ENCODE data around the gene CACNA2D1. TPM values are rescaled to one million over a fixed set of nuclear protein-coding genes. Genes with fewer than 3 reads are reported as not detected.
"Not testable (repeated sequence)": the region's sequence is repeated elsewhere in the genome, so short reads cannot be mapped to it uniquely, and the experiment has no call there.

CACNA2D1 gene
- total and polyA plus RNA-seq, 9 of the 15 experiments (the other 6 are each of a cell fraction or from before 2014, with no cell fraction given): 0.49 TPM; not detected in 8

DNA sequence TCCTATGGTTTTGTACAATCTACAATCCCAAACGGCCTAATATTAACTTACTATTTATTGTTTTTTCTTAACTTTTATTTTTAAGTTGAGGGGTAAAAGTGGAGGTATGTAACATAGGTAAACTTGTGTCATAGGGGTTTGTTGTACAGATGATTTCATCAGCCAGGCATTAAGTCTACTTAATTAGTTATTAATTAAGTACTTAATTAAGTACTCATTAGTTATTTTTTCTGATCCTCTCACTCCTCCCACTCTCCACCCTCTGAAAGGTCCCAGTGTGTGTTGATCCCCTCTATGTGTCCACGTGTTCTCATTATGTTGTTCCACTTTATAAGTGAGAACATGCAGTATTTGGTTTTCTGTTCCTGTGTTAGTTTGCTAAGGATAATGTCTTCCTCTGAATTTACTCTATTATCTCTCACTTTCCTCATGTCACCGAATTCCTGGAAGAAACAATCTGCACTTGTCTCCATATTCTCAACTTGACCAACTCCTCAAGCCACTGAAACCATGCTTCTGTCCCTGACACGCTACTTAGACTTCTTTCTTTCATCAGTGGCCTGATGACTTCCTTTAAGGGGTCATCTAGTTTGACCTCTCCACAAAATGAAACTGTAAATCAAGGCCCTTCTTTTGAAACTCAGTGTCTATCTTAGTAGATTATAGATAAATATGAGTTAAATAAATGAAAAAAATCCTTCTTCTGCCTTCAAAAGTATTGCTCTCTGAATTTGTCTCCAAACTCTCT lies 9.1 kb downstream of the CACNA2D1 start:
- ATAC-seq (no peak), FAIRE-seq (no peak), DNase-seq (ENCODE audit: extremely low read depth in 1 of 4, low spot score in 3 of 4) (no peak)
- Histone ChIP-seq H2AFZ (ENCODE audit: low read depth, low read length) (no peak overlapping the region), H3K4me1 (replicated peaks in 1 of 2; ENCODE audit: control insufficient read depth in 2 of 2, insufficient read depth in 2 of 2, low read length in 2 of 2) (no peaks in the 10 kb centered on the region), H3K36me3 (ENCODE audit: control insufficient read depth, insufficient read depth, low read length) (no peaks in the 10 kb centered on the region), H3K9ac (ENCODE audit: insufficient read depth in 1 of 2, low read depth in 2 of 2, low read length in 2 of 2) (no peak overlapping the region), H3K4me2 (ENCODE audit: insufficient read depth, low read length) (no peak overlapping the region), H3K9me1 (ENCODE audit: control insufficient read depth, insufficient read depth, low read length) (no peaks in the 10 kb centered on the region), H3K79me2 (ENCODE audit: control insufficient read depth, insufficient read depth, low read length) (no peaks in the 10 kb centered on the region), H3K4me3 (no peak overlapping the region), H3K27me3 (ENCODE audit: control insufficient read depth in 2 of 2, insufficient read depth in 2 of 2, low read length in 2 of 2) (no peaks in the 10 kb centered on the region), H3K27ac (ENCODE audit: extremely low read depth, low read depth, low read length) (no peak overlapping the region), H4K20me1 (replicated peaks; ENCODE audit: control insufficient read depth, insufficient read depth, low read length) (no peaks in the 10 kb centered on the region), H3K9me3 (replicated peaks; ENCODE audit: control insufficient read depth, insufficient read depth, low read depth, low read length) (no peaks in the 10 kb centered on the region)
- 0% methylated on average over 4 of the region's 4 CpGs for WGBS (ENCODE audit: insufficient coverage, low coverage, missing lambda C conversion rate)
- ChIA-PET POLR2A (interaction anchor here (0.6 kb wide), 1 partner anchor 11 kb away, joined by 4 read pairs; no protein-coding TSS in a partner anchor), CTCF (ENCODE audit: low intra/inter-chr PET ratio) (no interaction called here)
- intact Hi-C loops (cut with micrococcal nuclease): no loop called here
- in situ Hi-C loops (cut with MboI): no loop called here
- BruUV-seq (replicated peaks): no TSS peak
- TF ChIP-seq BDP1 (IDR thresholded peaks at IDR 0.05; ENCODE audit: insufficient read depth, insufficient read length) (no peak), DACH1 (IDR thresholded peaks at IDR 0.05; ENCODE audit: partially characterized antibody) (peak; percentile 94)

DNA sequence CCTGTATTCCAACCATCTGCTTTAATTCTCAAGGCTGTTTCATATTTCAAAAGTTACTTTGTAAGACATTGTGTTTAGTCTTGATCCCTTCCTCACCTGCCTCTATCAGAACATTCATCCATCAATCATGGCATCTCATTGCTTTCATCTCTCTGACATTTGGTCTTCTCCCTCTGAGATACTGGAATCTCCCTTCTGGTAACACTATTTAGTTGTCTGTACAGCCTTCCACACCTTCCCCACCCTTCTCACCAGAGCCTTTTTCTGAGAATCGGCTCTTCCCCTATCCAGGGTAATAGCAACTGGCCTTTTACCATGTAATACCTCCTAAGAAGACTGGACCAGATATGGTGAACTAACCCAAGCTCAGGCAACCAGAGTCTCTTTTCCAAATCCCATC lies 10.1 kb downstream of the CACNA2D1 start:
- H3K4me3 ChIP-seq: no peak overlapping the region
- FAIRE-seq: no peak
- H3K79me2 ChIP-seq (ENCODE audit: control insufficient read depth, insufficient read depth, low read length): no peaks in the 10 kb centered on the region
- POLR2A ChIA-PET: interaction anchor here (0.6 kb wide), 1 partner anchor 10 kb away, joined by 4 read pairs; no protein-coding TSS in a partner anchor
- no peak for ATAC-seq
- BruUV-seq (replicated peaks): no TSS peak
- WGBS (ENCODE audit: insufficient coverage, low coverage, missing lambda C conversion rate): 0% methylated on average over 1 of the region's 1 CpG
- no peaks in the 10 kb centered on the region for H3K9me1 ChIP-seq (ENCODE audit: control insufficient read depth, insufficient read depth, low read length)
- H3K4me2 ChIP-seq (ENCODE audit: insufficient read depth, low read length): no peak overlapping the region
- in situ Hi-C loops (cut with MboI): no loop called here
- no peaks in the 10 kb centered on the region for H3K27me3 ChIP-seq (ENCODE audit: control insufficient read depth in 2 of 2, insufficient read depth in 2 of 2, low read length in 2 of 2)
- intact Hi-C loops (cut with micrococcal nuclease): no loop called here
- CTCF ChIA-PET (ENCODE audit: low intra/inter-chr PET ratio): no interaction called here
- H3K4me1 ChIP-seq (replicated peaks in 1 of 2; ENCODE audit: control insufficient read depth in 2 of 2, insufficient read depth in 2 of 2, low read length in 2 of 2): no peaks in the 10 kb centered on the region
- TF ChIP-seq ZBTB1 (CRISPR knock-in tag; IDR thresholded peaks at IDR 0.05; ENCODE audit: borderline replicate concordance, low read depth) (no peak), NFIC (IDR thresholded peaks at IDR 0.05) (no peak), ZBED1 (IDR thresholded peaks at IDR 0.05) (no peak), JUN (IDR thresholded peaks at IDR 0.05; ENCODE audit: borderline replicate concordance, low read depth, low read length) (no peak), JUN (CRISPR knock-in tag; IDR thresholded peaks at IDR 0.05; ENCODE audit: borderline replicate concordance) (no peak)
- TF ChIP-seq, protein P1, sequence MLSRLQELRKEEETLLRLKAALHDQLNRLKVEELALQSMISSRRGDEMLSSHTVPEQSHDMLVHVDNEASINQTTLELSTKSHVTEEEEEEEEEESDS (CRISPR knock-in tag; IDR thresholded peaks at IDR 0.05): no peak
- H3K9me3 ChIP-seq (replicated peaks; ENCODE audit: control insufficient read depth, insufficient read depth, low read depth, low read length): no peaks in the 10 kb centered on the region
- no peaks in the 10 kb centered on the region for H4K20me1 ChIP-seq (replicated peaks; ENCODE audit: control insufficient read depth, insufficient read depth, low read length)
- no peak overlapping the region for H2AFZ ChIP-seq (ENCODE audit: low read depth, low read length)
- no peaks in the 10 kb centered on the region for H3K36me3 ChIP-seq (ENCODE audit: control insufficient read depth, insufficient read depth, low read length)
- H3K9ac ChIP-seq (ENCODE audit: insufficient read depth in 1 of 2, low read depth in 2 of 2, low read length in 2 of 2): no peak overlapping the region
- H3K27ac ChIP-seq (ENCODE audit: extremely low read depth, low read depth, low read length): no peak overlapping the region
- no peak for DNase-seq (ENCODE audit: extremely low read depth in 1 of 4, low spot score in 3 of 4)

DNA sequence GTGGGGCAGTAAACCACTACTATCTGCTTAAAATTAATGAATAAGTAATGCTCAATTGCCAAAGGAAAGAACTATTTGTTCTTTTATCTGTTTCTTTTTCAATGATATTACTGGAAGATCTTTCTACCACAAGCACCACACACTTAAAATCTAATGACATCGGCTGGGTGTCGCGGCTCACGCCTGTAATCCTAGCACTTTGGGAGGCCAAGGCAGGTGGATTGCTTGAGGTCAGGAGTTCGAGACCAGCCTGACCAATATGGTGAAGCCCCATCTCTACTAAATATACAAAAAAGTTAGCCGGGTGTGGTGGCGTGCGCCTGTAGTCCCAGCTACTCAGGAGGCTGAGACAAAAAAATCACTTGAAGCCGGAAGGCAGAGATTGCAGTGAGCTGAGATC lies 10.8 kb downstream of the CACNA2D1 start:
- H3K27ac ChIP-seq (ENCODE audit: extremely low read depth, low read depth, low read length); H3K9me3 ChIP-seq (replicated peaks; ENCODE audit: control insufficient read depth, insufficient read depth, low read depth, low read length); H3K9me1 ChIP-seq (ENCODE audit: control insufficient read depth, insufficient read depth, low read length); ATAC-seq; DNase-seq (ENCODE audit: extremely low read depth in 1 of 4, low spot score in 3 of 4); intact Hi-C loops (cut with micrococcal nuclease); H4K20me1 ChIP-seq (replicated peaks; ENCODE audit: control insufficient read depth, insufficient read depth, low read length); CTCF ChIA-PET (ENCODE audit: low intra/inter-chr PET ratio); H3K36me3 ChIP-seq (ENCODE audit: control insufficient read depth, insufficient read depth, low read length); H3K4me3 ChIP-seq; in situ Hi-C loops (cut with MboI); H3K9ac ChIP-seq (ENCODE audit: insufficient read depth in 1 of 2, low read depth in 2 of 2, low read length in 2 of 2); H3K79me2 ChIP-seq (ENCODE audit: control insufficient read depth, insufficient read depth, low read length); H3K27me3 ChIP-seq (ENCODE audit: control insufficient read depth in 2 of 2, insufficient read depth in 2 of 2, low read length in 2 of 2); H2AFZ ChIP-seq (ENCODE audit: low read depth, low read length); H3K4me2 ChIP-seq (ENCODE audit: insufficient read depth, low read length); FAIRE-seq; POLR2A ChIA-PET; H3K4me1 ChIP-seq (replicated peaks in 1 of 2; ENCODE audit: control insufficient read depth in 2 of 2, insufficient read depth in 2 of 2, low read length in 2 of 2); BruUV-seq (replicated peaks): not testable (repeated sequence)
- WGBS (ENCODE audit: insufficient coverage, low coverage, missing lambda C conversion rate): 3% methylated on average over 9 of the region's 9 CpGs

All from K562 (cell line).